ENCODE results near the gene EREG. TPM values are rescaled to one million over a fixed set of nuclear protein-coding genes. Genes with fewer than 3 reads are reported as not detected.

The EREG gene
- total and polyA plus RNA-seq, 4 donors = 0.51 TPM; not detected in 3

GRCh38 chr4:74408639-74409038 lies 43.7 kb downstream of the EREG start (continued):
- TF ChIP-seq GABPA (IDR thresholded peaks at IDR 0.05 in 1 of 2, conservative IDR thresholded peaks at IDR 0.05 in 1 of 2) = no peak
- TF ChIP-seq RAD21 (IDR thresholded peaks at IDR 0.05) = no peak
- TF ChIP-seq YY1 (IDR thresholded peaks at IDR 0.05) = no peak

DNA sequence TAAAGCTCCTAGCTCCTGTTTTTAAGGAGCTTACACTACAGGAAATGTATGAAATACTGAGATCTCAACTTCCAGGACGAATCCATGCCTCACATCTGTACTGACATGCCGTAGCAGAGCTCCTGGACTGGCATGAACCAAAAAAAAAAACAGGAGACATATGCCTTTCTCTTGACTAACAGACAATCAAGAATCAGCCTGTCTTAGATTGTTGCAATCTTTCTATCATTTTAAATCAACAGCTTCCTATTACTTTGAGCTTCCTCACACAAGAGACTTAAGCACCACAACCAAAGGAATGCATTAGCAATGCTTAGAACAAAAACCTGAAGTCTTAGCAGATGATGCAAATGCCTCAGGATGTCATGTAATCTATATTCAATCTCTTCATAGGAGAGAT lies 45.3 kb downstream of the EREG start:
- TF ChIP-seq TAF1 (conservative IDR thresholded peaks at IDR 0.05) (no peak), ZBTB33 (IDR thresholded peaks at IDR 0.05) (no peak), RXRA (IDR thresholded peaks at IDR 0.05) (no peak)
- TF ChIP-seq, protein P1, sequence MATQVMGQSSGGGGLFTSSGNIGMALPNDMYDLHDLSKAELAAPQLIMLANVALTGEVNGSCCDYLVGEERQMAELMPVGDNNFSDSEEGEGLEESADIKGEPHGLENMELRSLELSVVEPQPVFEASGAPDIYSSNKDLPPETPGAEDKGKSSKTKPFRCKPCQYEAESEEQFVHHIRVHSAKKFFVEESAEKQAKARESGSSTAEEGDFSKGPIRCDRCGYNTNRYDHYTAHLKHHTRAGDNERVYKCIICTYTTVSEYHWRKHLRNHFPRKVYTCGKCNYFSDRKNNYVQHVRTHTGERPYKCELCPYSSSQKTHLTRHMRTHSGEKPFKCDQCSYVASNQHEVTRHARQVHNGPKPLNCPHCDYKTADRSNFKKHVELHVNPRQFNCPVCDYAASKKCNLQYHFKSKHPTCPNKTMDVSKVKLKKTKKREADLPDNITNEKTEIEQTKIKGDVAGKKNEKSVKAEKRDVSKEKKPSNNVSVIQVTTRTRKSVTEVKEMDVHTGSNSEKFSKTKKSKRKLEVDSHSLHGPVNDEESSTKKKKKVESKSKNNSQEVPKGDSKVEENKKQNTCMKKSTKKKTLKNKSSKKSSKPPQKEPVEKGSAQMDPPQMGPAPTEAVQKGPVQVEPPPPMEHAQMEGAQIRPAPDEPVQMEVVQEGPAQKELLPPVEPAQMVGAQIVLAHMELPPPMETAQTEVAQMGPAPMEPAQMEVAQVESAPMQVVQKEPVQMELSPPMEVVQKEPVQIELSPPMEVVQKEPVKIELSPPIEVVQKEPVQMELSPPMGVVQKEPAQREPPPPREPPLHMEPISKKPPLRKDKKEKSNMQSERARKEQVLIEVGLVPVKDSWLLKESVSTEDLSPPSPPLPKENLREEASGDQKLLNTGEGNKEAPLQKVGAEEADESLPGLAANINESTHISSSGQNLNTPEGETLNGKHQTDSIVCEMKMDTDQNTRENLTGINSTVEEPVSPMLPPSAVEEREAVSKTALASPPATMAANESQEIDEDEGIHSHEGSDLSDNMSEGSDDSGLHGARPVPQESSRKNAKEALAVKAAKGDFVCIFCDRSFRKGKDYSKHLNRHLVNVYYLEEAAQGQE (IDR thresholded peaks at IDR 0.05) = no peak
- TF ChIP-seq, protein P2, sequence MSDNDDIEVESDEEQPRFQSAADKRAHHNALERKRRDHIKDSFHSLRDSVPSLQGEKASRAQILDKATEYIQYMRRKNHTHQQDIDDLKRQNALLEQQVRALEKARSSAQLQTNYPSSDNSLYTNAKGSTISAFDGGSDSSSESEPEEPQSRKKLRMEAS (IDR thresholded peaks at IDR 0.05) = no peak
- DNase-seq (ENCODE audit: low spot score) = no peak
- no peaks in the 10 kb centered on the region for H3K27me3 ChIP-seq (ENCODE audit: control insufficient read depth in 4 of 4, insufficient read depth in 4 of 4, low read length in 3 of 4)
- no peaks in the 10 kb centered on the region for H3K36me3 ChIP-seq (ENCODE audit: control insufficient read depth in 4 of 4, insufficient read depth in 3 of 4, low read depth in 1 of 4, low read length in 3 of 4)
- WGBS = 67% methylated on average over 2 of the region's 2 CpGs
- H3K4me3 ChIP-seq (ENCODE audit: low read depth in 1 of 3, low read length in 3 of 3) = no peak overlapping the region
- H3K9me3 ChIP-seq (ENCODE audit: control insufficient read depth in 4 of 4, low read length in 3 of 4) = no peaks in the 10 kb centered on the region
- no peaks in the 10 kb centered on the region for H3K4me1 ChIP-seq (ENCODE audit: control insufficient read depth in 4 of 4, insufficient read depth in 4 of 4, low read length in 3 of 4)
- no peak overlapping the region for H3K27ac ChIP-seq (ENCODE audit: low read depth in 1 of 2, low read length in 2 of 2)
- no peak overlapping the region for H3K9ac ChIP-seq (ENCODE audit: low read depth in 1 of 2, low read length in 2 of 2)

DNA sequence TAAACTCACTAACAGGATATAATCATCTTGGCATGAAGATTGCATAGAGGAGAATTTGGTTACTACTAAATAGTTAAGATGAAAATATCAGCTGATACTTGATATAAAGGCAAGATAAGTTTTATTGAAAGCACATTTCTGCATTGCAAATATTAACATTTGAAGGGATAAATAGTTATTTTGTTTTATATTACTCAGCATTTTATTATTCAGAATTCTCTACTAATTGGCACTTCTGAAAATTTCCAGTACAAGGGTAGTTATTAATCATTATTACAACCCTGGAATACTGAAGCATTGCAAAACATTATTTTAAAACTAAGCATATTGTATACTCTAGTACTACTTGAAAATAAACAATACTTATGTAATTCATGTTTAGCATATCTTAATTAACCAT lies 47.3 kb downstream of the EREG start:
- Histone ChIP-seq H3K27me3 (ENCODE audit: control insufficient read depth in 4 of 4, insufficient read depth in 4 of 4, low read length in 3 of 4) (no peaks in the 10 kb centered on the region), H3K9me3 (ENCODE audit: control insufficient read depth in 4 of 4, low read length in 3 of 4) (no peaks in the 10 kb centered on the region), H3K4me3 (ENCODE audit: low read depth in 1 of 3, low read length in 3 of 3) (no peak overlapping the region), H3K27ac (ENCODE audit: low read depth in 1 of 2, low read length in 2 of 2) (no peak overlapping the region), H3K9ac (ENCODE audit: low read depth in 1 of 2, low read length in 2 of 2) (no peak overlapping the region), H3K4me1 (ENCODE audit: control insufficient read depth in 4 of 4, insufficient read depth in 4 of 4, low read length in 3 of 4) (no peaks in the 10 kb centered on the region), H3K36me3 (ENCODE audit: control insufficient read depth in 4 of 4, insufficient read depth in 3 of 4, low read depth in 1 of 4, low read length in 3 of 4) (no peaks in the 10 kb centered on the region)
- no peak for DNase-seq (ENCODE audit: low spot score)
- no peak for TF ChIP-seq CTCF (IDR thresholded peaks at IDR 0.05; ENCODE audit: low read depth, low read length, missing input control)
- no peak for TF ChIP-seq YY1 (IDR thresholded peaks at IDR 0.05)
- no peak for TF ChIP-seq RAD21 (IDR thresholded peaks at IDR 0.05)
- no peak for TF ChIP-seq GABPA (IDR thresholded peaks at IDR 0.05 in 1 of 2, conservative IDR thresholded peaks at IDR 0.05 in 1 of 2)
- TF ChIP-seq ZBTB33 (IDR thresholded peaks at IDR 0.05) = no peak
- TF ChIP-seq SP1 (IDR thresholded peaks at IDR 0.05) = no peak
- TF ChIP-seq HNF4G (IDR thresholded peaks at IDR 0.05) = no peak
- TF ChIP-seq FOXA2 (IDR thresholded peaks at IDR 0.05) = no peak
- TF ChIP-seq FOXA1 (IDR thresholded peaks at IDR 0.05) = no peak
- TF ChIP-seq JUND (IDR thresholded peaks at IDR 0.05) = no peak
- TF ChIP-seq, protein P2 (IDR thresholded peaks at IDR 0.05) = no peak
- TF ChIP-seq, protein P1 (IDR thresholded peaks at IDR 0.05) = no peak
- no peak for TF ChIP-seq HNF4A (conservative IDR thresholded peaks at IDR 0.05)
- no peak for TF ChIP-seq ATF3 (IDR thresholded peaks at IDR 0.05)
- no peak for TF ChIP-seq NR2F2 (IDR thresholded peaks at IDR 0.05)
